Activated T-helper 1 cell treated with anti-CD3 and anti-CD28 coated beads, Interleukin-12 subunit alpha, Interleukin-12 subunit beta, Interleukin-2, Interleukin-4 antibody, amounts not matched to agents 30 ng/mL and 10 ng/mL and 1 ng/mL, durations not matched to agents 14 hours and 24 hours and 36 hours (primary cell): Measurements from ENCODE around the gene KLF16. TPM values are rescaled to one million over a fixed set of nuclear protein-coding genes. Genes with fewer than 3 reads are reported as not detected.
"Not testable (repeated sequence)": the region's sequence is repeated elsewhere in the genome, so short reads cannot be mapped to it uniquely, and the experiment has no call there.

Experiments used
- DNase-seq: peaks from one replicate; pipeline ENCODE4 v3.0.0; 2021; ENCODE audit warnings: low spot score
- H3K27ac Mint-ChIP-seq: one replicate; pipeline ENCODE4 v1.8.0; 2021; ENCODE audit warnings: mild to moderate bottlenecking, mixed read lengths
- H3K27me3 Mint-ChIP-seq: one replicate; pipeline ENCODE4 v1.8.0; 2022; ENCODE audit warnings: mild to moderate bottlenecking, moderate library complexity, mixed read lengths; ENCODE audit not compliant: insufficient read depth
- H3K36me3 Mint-ChIP-seq: one replicate; pipeline ENCODE4 v1.8.0; 2021; ENCODE audit warnings: low read depth, mixed read lengths
- H3K4me1 Mint-ChIP-seq: one replicate; pipeline ENCODE4 v1.8.0; 2021; ENCODE audit warnings: low read depth, mixed read lengths
- H3K4me3 Mint-ChIP-seq: one replicate; pipeline ENCODE4 v1.8.0; 2021; ENCODE audit warnings: mild to moderate bottlenecking, moderate library complexity, mixed read lengths
- H3K9me3 Mint-ChIP-seq: one replicate; pipeline ENCODE4 v1.8.0; 2021; ENCODE audit warnings: mixed read lengths
- intact Hi-C: fragments of 100-400 bp; cut with micrococcal nuclease; formaldehyde crosslinking; loops from one replicate; pipeline ENCODE4 v1.15.1; 2024
- total RNA-seq: library from RNA; stranded (reverse); gene quantifications from 2 replicates; pipeline ENCODE4 v1.2.3, GENCODE V29; 2022

The KLF16 gene
- total RNA-seq, 1 donor from 2014 or later: 39.1 TPM

GRCh38 chr19:1902923-1903322, 39.5 kb upstream of the KLF16 start:
- H3K27me3 Mint-ChIP-seq: no peaks in the 10 kb centered on the region
- peak overlapping the region; percentile 11 for H3K4me3 Mint-ChIP-seq
- no peak for DNase-seq
- intact Hi-C loops: no loop called here
- H3K36me3 Mint-ChIP-seq: no peaks in the 10 kb centered on the region
- peak overlapping the region; percentile 61 for H3K27ac Mint-ChIP-seq
- H3K4me1 Mint-ChIP-seq: peaks cover 24% of the 10 kb centered on the region
- no peaks in the 10 kb centered on the region for H3K9me3 Mint-ChIP-seq

DNA sequence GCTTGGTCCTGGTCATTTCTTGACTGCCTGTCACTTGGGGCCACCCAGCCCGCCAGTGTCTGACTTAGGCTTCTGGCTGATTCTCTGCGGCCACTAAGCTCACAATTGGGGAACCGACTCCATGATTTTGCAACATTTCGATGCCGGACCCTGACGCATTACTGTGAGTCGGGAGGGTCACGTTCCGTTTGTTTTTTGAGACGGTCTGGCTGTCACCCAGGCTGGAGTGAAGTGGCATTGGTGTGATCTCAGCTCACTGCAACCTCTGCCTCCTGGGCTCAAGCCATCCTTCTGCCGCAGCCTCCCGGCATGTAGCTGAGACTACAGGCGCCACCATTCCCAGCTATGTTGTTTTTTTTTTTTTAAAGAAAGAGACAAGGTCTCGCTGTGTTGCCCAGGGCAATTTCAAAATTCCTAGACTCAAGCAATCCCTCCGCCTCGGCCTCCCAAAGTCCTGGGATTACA, 38.6 kb upstream of the KLF16 start:
- no peak overlapping the region for H3K27ac Mint-ChIP-seq
- intact Hi-C loops: no loop called here

GRCh38 chr19:1896508-1896907, 33.1 kb upstream of the KLF16 start:
- no peak for DNase-seq
- Mint-ChIP-seq H3K27me3 (peaks cover 1% of the 10 kb centered on the region), H3K9me3 (no peaks in the 10 kb centered on the region), H3K27ac (peak overlapping the region; percentile 68), H3K4me3 (peak overlapping the region; percentile 51), H3K36me3 (no peaks in the 10 kb centered on the region), H3K4me1 (peaks cover 17% of the 10 kb centered on the region)
- intact Hi-C loops: loop anchor here (2.0 kb wide), 1 partner anchor 164 kb away; no protein-coding TSS in a partner anchor

More for the DNA sequence above, 38.6 kb upstream of the KLF16 start:
- Mint-ChIP-seq H3K4me3 (no peak overlapping the region), H3K36me3 (no peaks in the 10 kb centered on the region), H3K27me3 (no peaks in the 10 kb centered on the region), H3K4me1 (peaks cover 31% of the 10 kb centered on the region), H3K9me3 (no peaks in the 10 kb centered on the region)
- DNase-seq: no peak

DNA sequence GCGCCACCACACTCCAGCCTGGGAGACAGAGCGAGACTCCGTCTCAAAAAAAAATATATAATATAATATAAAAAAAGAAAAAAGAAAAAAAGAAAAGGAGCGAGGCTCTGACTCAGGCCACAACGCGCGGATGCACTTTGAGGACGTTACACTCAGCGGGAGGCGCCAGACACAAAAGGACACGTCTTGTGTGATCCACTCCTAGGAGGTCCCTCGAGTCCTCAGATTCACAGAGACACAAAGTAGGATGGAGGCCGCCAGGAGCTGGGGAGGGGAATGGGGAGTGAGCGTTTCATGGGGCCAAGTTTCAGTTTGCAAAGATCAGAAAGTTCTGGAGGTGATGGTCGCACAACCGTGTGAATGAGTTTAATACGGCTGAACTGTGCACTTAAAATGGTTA, 30.4 kb upstream of the KLF16 start:
- Mint-ChIP-seq H3K27me3 (peaks cover 1% of the 10 kb centered on the region), H3K36me3 (no peaks in the 10 kb centered on the region), H3K27ac (peak overlapping the region; percentile 68), H3K9me3 (no peaks in the 10 kb centered on the region), H3K4me1 (peaks cover 17% of the 10 kb centered on the region), H3K4me3 (peak overlapping the region; percentile 49)
- no peak for DNase-seq
- intact Hi-C loops: no loop called here

GRCh38 chr19:1889907-1890306, 26.5 kb upstream of the KLF16 start:
- H3K27ac Mint-ChIP-seq: no peak overlapping the region
- no peaks in the 10 kb centered on the region for H3K9me3 Mint-ChIP-seq
- H3K36me3 Mint-ChIP-seq: no peaks in the 10 kb centered on the region
- no peaks in the 10 kb centered on the region for H3K27me3 Mint-ChIP-seq
- intact Hi-C loops: no loop called here
- peaks cover 4% of the 10 kb centered on the region for H3K4me1 Mint-ChIP-seq
- no peak overlapping the region for H3K4me3 Mint-ChIP-seq
- DNase-seq: no peak

GRCh38 chr19:1888385-1888784, 25.0 kb upstream of the KLF16 start:
- intact Hi-C loops: no loop called here

DNA sequence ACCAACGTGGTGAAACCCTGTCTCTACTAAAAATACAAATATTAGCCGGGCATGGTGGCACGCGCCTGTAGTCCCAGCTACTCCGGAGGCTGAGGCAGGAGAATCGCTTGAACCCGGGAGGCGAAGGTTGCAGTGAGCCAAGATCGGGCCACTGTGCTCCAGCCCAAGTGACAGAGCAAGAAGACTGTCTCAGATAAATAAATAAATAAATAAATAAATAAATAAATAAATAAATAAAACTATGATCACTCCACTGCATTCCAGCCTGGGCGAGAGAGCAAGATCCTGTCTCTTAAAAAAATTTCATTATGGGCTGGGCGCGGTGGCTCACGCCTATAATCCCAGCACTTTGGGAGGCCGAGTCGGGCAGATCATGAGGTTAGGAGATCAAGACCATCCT, 23.0 kb upstream of the KLF16 start:
- DNase-seq, H3K4me3 Mint-ChIP-seq, H3K9me3 Mint-ChIP-seq, H3K27me3 Mint-ChIP-seq, intact Hi-C loops, H3K27ac Mint-ChIP-seq: not testable (repeated sequence)
- Mint-ChIP-seq H3K36me3 (peaks cover 14% of the 10 kb centered on the region), H3K4me1 (peaks cover 28% of the 10 kb centered on the region)

More at GRCh38 chr19:1888385-1888784, 25.0 kb upstream of the KLF16 start:
- H3K4me3 Mint-ChIP-seq: no peak overlapping the region
- H3K27me3 Mint-ChIP-seq: no peaks in the 10 kb centered on the region
- H3K4me1 Mint-ChIP-seq: peaks cover 13% of the 10 kb centered on the region
- no peak for DNase-seq
- H3K36me3 Mint-ChIP-seq: peaks cover 10% of the 10 kb centered on the region
- no peaks in the 10 kb centered on the region for H3K9me3 Mint-ChIP-seq
- H3K27ac Mint-ChIP-seq: no peak overlapping the region

- Mint-ChIP-seq H3K4me3 (peak within 1 kb of the TSS; percentile 99), H3K27ac (peak within 1 kb of the TSS; percentile 99), H3K4me1 (peaks cover 28% of the 10 kb centered on the region), H3K36me3 (peaks cover 14% of the 10 kb centered on the region)
- intact Hi-C loops: loop anchor here (1.0 kb wide), 3 partner anchors 20 to 211 kb away; partner anchors contain the start of genes ADAT3, IZUMO4, MOB3A and REXO1
- not testable (repeated sequence) for H3K9me3 Mint-ChIP-seq, H3K27me3 Mint-ChIP-seq
- peak; percentile 90 for DNase-seq
Measured at GRCh38 chr19:1885398-1886119, 22.2 kb upstream of the KLF16 start, which contains the start of gene ABHD17A. ABHD17A (minus strand) TSS chr19:1885496; CDS start chr19:1881566, 3,930 bp downstream.

- no peak for DNase-seq
- H3K4me1 Mint-ChIP-seq: peaks cover 28% of the 10 kb centered on the region
- intact Hi-C loops: loop anchor here (1.0 kb wide), 4 partner anchors 9 to 211 kb away; partner anchors contain the start of genes ADAT3, IZUMO4, MOB3A and REXO1
- peak overlapping the region; percentile 99 for H3K4me3 Mint-ChIP-seq
- no peaks in the 10 kb centered on the region for H3K9me3 Mint-ChIP-seq
- peak overlapping the region; percentile 99 for H3K27ac Mint-ChIP-seq
- H3K27me3 Mint-ChIP-seq: no peaks in the 10 kb centered on the region
- H3K36me3 Mint-ChIP-seq: peaks cover 14% of the 10 kb centered on the region
Measured at GRCh38 chr19:1884719-1885334, 21.4 kb upstream of the KLF16 start.

- intact Hi-C loops: loop anchor here (1.0 kb wide), 1 partner anchor 8 kb away; no protein-coding TSS in a partner anchor
- Mint-ChIP-seq H3K27ac (peak overlapping the region; percentile 99), H3K9me3 (no peaks in the 10 kb centered on the region), H3K27me3 (no peaks in the 10 kb centered on the region), H3K36me3 (peaks cover 14% of the 10 kb centered on the region), H3K4me3 (peak overlapping the region; percentile 99), H3K4me1 (peaks cover 28% of the 10 kb centered on the region)
- peak; percentile 19 for DNase-seq
Measured at GRCh38 chr19:1884291-1884718, 20.9 kb upstream of the KLF16 start.

DNA sequence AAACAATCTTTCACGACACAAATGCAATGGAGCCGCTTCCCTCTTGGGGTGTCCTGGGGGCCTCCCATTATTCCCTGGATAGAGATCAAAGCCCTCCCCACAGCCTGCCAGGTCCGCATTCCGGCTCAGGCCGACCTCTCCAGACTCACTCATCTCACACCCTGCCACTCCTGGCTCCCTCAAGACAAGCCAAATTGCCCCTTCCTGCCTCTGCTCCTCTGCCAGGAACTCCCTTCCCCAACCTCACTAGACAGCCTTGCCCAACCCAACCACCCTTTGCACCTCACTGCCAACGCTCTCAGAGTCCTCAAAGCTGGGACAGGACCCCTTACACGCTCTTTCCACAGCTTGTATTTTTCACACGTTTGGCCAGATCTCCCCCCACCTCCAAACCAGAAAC, 20.4 kb upstream of the KLF16 start:
- intact Hi-C loops: loop anchor here (1.0 kb wide), 1 partner anchor 7 kb away; no protein-coding TSS in a partner anchor
- Mint-ChIP-seq H3K36me3 (peaks cover 14% of the 10 kb centered on the region), H3K9me3 (no peaks in the 10 kb centered on the region), H3K27ac (peak overlapping the region; percentile 99), H3K4me3 (peak overlapping the region; percentile 99), H3K27me3 (no peaks in the 10 kb centered on the region), H3K4me1 (peaks cover 28% of the 10 kb centered on the region)
- no peak for DNase-seq

DNA sequence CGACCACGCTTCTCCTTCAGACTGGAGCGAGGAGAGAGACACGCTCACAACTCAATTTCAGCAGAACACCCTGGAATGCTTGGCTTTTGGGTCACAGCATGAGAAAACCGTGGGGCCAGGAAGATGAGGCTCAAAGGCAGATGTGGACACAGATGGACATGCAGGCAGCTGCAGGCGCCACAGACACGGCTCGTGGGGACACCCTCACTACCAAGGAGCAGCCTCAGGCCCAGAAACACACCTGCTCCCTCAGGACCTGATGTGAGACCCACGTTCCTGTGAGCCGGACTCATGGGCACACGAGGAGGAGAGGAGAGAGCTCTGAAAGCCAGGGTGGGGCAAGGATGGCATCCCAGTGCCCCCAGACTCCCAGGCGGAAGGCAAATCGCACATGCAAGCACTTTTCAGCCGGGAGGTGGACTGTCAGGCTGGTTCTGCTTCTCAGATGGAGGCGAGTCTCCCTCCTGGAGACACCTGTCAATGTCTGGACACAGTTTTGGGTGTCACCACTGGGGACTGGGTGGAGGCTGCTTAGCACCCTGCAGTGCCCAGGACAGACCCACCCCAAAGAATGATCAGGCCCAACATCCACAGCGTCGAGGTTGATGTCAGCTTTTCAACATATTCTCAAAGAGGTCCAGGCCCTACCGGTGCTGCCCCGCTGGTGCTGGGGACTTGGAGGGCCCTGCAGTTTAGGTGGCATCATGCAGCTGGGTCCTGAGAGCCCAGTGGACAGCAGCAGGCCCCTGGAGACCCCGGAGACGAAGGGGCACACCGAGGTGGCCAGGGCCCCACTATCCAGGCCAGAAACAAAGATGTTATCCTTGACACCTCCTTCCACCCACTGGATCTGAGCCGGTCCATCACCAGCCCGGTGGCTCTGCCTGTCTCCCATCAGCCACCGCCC, 19.7 kb upstream of the KLF16 start:
- peak overlapping the region; percentile 99 for H3K27ac Mint-ChIP-seq
- H3K4me1 Mint-ChIP-seq: peaks cover 28% of the 10 kb centered on the region
- no peak for DNase-seq
- H3K27me3 Mint-ChIP-seq: no peaks in the 10 kb centered on the region
- H3K36me3 Mint-ChIP-seq: peaks cover 14% of the 10 kb centered on the region
- intact Hi-C loops: loop anchor here (1.0 kb wide), 2 partner anchors 14 to 19 kb away; no protein-coding TSS in a partner anchor
- peak overlapping the region; percentile 99 for H3K4me3 Mint-ChIP-seq
- no peaks in the 10 kb centered on the region for H3K9me3 Mint-ChIP-seq
